ENCODE data around the gene CTLA4. TPM values are rescaled to one million over a fixed set of nuclear protein-coding genes. Genes with fewer than 3 reads are reported as not detected.

CTLA4 gene
- total and polyA plus RNA-seq, 10 of the 15 experiments (the other 5 are each of a cell fraction or from before 2014, with no cell fraction given), result not detected

DNA sequence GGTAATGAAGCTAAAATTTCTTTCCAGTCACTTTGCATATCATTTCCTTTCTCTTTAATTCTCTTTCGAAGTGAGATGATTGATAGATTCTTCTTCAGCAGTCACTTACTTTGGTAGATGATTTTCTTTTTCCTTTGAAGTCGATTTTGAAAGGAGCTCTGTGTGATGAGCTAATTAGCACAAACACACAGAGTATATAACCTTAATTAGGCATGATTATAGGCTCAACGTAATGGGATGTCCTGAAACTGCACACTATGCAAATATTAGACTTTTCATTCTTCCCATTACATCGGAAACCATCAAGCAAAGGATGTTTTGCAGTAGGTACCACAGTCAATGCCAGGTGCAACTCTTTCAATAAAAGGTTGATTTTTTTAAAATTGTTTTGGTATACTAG lies 6.4 kb upstream of the CTLA4 start:
- no peak for DNase-seq (ENCODE audit: low read depth, low spot score)
- no peak overlapping the region for H3K4me3 ChIP-seq
- H3K9ac ChIP-seq (ENCODE audit: control insufficient read depth, insufficient read depth, low read length), result no peak overlapping the region
- no peaks in the 10 kb centered on the region for H3K79me2 ChIP-seq (ENCODE audit: control insufficient read depth, insufficient read depth, low read length)
- no peak overlapping the region for H2AFZ ChIP-seq (ENCODE audit: control insufficient read depth, low read depth, low read length)
- H3K4me1 ChIP-seq (ENCODE audit: control insufficient read depth, insufficient read depth, low read length), result no peaks in the 10 kb centered on the region
- CTCF ChIA-PET, result no interaction called here
- H3K27me3 ChIP-seq (replicated peaks in 1 of 2; ENCODE audit: control insufficient read depth in 2 of 2, insufficient read depth in 2 of 2, low read length in 1 of 2), result peaks cover 0 to 4% of the 10 kb centered on the region in 2 experiments; a peak in 2 of 4 replicates
- no peaks in the 10 kb centered on the region for H3K36me3 ChIP-seq (ENCODE audit: control insufficient read depth in 2 of 2, insufficient read depth in 2 of 2, low read length in 1 of 2)
- no peak for FAIRE-seq
- no peak for ATAC-seq
- H3K27ac ChIP-seq (ENCODE audit: control insufficient read depth, insufficient read depth), result no peak overlapping the region
- no peaks in the 10 kb centered on the region for H3K9me3 ChIP-seq (replicated peaks; ENCODE audit: control insufficient read depth, insufficient read depth, low read length)
- RAD21 ChIA-PET (ENCODE audit: unreplicated experiment), result no interaction called here
- no peaks in the 10 kb centered on the region for H4K20me1 ChIP-seq (ENCODE audit: control insufficient read depth, insufficient read depth)
- SMC1A ChIA-PET (ENCODE audit: uncharacterized antibody, unreplicated experiment), result interaction anchor here (0.9 to 1.9 kb wide), 3 partner anchors 11 to 428 kb away, joined by 3 to 5 read pairs (median 3); no protein-coding TSS in a partner anchor
- POLR2A ChIA-PET, result no interaction called here
- intact Hi-C loops (cut with micrococcal nuclease; ENCODE audit: unreplicated experiment) (no loop called here), in situ Hi-C loops (cut with MboI) (no loop called here)
- no peak overlapping the region for H3K4me2 ChIP-seq (ENCODE audit: control insufficient read depth, insufficient read depth)
- TF ChIP-seq SPI1 (IDR thresholded peaks at IDR 0.05; ENCODE audit: borderline replicate concordance, insufficient read depth, low read depth, low read length), result no peak
- no peak for TF ChIP-seq E4F1 (IDR thresholded peaks at IDR 0.05; ENCODE audit: borderline replicate concordance, partially characterized antibody)
- TF ChIP-seq POLR2AphosphoS2 (IDR thresholded peaks at IDR 0.05; ENCODE audit: low read depth, low read length), result no peak
- no peak for TF ChIP-seq GATAD2B (conservative IDR thresholded peaks at IDR 0.05; ENCODE audit: low read depth)
- TF ChIP-seq, protein P1, sequence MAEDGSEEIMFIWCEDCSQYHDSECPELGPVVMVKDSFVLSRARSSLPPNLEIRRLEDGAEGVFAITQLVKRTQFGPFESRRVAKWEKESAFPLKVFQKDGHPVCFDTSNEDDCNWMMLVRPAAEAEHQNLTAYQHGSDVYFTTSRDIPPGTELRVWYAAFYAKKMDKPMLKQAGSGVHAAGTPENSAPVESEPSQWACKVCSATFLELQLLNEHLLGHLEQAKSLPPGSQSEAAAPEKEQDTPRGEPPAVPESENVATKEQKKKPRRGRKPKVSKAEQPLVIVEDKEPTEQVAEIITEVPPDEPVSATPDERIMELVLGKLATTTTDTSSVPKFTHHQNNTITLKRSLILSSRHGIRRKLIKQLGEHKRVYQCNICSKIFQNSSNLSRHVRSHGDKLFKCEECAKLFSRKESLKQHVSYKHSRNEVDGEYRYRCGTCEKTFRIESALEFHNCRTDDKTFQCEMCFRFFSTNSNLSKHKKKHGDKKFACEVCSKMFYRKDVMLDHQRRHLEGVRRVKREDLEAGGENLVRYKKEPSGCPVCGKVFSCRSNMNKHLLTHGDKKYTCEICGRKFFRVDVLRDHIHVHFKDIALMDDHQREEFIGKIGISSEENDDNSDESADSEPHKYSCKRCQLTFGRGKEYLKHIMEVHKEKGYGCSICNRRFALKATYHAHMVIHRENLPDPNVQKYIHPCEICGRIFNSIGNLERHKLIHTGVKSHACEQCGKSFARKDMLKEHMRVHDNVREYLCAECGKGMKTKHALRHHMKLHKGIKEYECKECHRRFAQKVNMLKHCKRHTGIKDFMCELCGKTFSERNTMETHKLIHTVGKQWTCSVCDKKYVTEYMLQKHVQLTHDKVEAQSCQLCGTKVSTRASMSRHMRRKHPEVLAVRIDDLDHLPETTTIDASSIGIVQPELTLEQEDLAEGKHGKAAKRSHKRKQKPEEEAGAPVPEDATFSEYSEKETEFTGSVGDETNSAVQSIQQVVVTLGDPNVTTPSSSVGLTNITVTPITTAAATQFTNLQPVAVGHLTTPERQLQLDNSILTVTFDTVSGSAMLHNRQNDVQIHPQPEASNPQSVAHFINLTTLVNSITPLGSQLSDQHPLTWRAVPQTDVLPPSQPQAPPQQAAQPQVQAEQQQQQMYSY (CRISPR knock-in tag; IDR thresholded peaks at IDR 0.05), result no peak
- TF ChIP-seq IRF4 (IDR thresholded peaks at IDR 0.05; ENCODE audit: low read depth, low read length), result no peak
- no peak for TF ChIP-seq MEF2B (IDR thresholded peaks at IDR 0.05; ENCODE audit: partially characterized antibody, poor library complexity, severe bottlenecking)
- no peak for TF ChIP-seq ASH2L (IDR thresholded peaks at IDR 0.05; ENCODE audit: borderline replicate concordance, low read depth)
- TF ChIP-seq CREB1 (IDR thresholded peaks at IDR 0.05; ENCODE audit: low read depth), result no peak
- no peak for TF ChIP-seq RB1 (IDR thresholded peaks at IDR 0.05; ENCODE audit: borderline replicate concordance)
- TF ChIP-seq POLR2A (IDR thresholded peaks at IDR 0.05; ENCODE audit: low read depth, low read length), result no peak
- TF ChIP-seq, protein P2, sequence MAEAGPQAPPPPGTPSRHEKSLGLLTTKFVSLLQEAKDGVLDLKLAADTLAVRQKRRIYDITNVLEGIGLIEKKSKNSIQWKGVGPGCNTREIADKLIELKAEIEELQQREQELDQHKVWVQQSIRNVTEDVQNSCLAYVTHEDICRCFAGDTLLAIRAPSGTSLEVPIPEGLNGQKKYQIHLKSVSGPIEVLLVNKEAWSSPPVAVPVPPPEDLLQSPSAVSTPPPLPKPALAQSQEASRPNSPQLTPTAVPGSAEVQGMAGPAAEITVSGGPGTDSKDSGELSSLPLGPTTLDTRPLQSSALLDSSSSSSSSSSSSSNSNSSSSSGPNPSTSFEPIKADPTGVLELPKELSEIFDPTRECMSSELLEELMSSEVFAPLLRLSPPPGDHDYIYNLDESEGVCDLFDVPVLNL (IDR thresholded peaks at IDR 0.05; ENCODE audit: low read depth, low read length), result no peak
- TF ChIP-seq RUNX3 (IDR thresholded peaks at IDR 0.05; ENCODE audit: low read length), result no peak
- TF ChIP-seq EED (IDR thresholded peaks at IDR 0.05; ENCODE audit: low read depth), result no peak
- no peak for TF ChIP-seq SMAD1 (IDR thresholded peaks at IDR 0.05; ENCODE audit: low read depth, partially characterized antibody)
- BruUV-seq (replicated peaks), result no TSS peak
- 0% methylated on average over 4 of the region's 4 CpGs for WGBS (ENCODE audit: insufficient coverage, insufficient replicate concordance, low lambda C conversion rate, missing lambda C conversion rate)
